Stimulated activated CD4-positive, alpha-beta T cell treated with anti-CD3 and anti-CD28 coated beads, Interleukin-4, amount 100 ng/mL, for 4 hours (primary cell): ENCODE data around the gene HSD17B13.
"Not testable (repeated sequence)": the region's sequence is repeated elsewhere in the genome, so short reads cannot be mapped to it uniquely, and the experiment has no call there.

Experiments used
- DNase-seq, 2 experiments: peaks; one replicate each; pipeline ENCODE4 v3.0.0-alpha.2; 2020

Gene HSD17B13

DNA sequence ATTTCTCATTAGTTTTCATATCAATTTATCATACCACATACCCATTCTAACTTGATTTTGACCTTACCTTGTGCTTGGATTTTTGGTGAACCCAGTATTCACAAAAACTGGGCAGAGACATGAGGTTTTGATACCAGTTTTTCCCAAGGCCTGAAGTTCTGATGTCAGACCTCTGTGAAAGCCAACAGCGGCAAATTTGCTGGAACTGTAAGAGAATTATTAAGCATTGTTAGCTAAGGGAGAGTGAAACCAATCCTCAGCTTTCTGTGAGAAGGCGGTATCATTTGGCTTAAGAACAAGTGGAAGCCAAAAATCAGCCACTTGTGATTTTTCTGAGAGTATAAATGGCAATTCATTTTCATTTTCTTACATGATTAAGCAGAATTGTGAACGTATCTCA, 8.9 kb downstream of the HSD17B13 start:
- no peak for DNase-seq

DNA sequence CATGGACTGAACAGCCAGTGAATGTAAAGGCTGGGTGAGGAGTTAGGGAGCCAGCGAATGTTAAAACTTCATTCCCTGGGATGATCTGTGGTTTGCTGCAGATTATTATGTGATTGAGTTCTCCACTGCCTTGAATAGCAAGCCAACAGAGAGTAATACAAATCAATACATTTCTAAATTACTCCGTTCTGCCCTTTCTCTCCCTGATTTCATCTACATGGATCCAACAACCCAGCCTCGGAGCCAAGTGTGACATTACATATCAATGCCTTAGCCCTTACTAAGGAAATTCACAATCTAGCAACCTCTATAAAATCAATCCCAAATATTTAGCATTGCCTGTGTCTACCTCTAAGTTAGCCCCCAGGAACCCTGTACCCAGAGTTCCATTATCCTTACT, 11.0 kb downstream of the HSD17B13 start:
- no peak for DNase-seq

DNA sequence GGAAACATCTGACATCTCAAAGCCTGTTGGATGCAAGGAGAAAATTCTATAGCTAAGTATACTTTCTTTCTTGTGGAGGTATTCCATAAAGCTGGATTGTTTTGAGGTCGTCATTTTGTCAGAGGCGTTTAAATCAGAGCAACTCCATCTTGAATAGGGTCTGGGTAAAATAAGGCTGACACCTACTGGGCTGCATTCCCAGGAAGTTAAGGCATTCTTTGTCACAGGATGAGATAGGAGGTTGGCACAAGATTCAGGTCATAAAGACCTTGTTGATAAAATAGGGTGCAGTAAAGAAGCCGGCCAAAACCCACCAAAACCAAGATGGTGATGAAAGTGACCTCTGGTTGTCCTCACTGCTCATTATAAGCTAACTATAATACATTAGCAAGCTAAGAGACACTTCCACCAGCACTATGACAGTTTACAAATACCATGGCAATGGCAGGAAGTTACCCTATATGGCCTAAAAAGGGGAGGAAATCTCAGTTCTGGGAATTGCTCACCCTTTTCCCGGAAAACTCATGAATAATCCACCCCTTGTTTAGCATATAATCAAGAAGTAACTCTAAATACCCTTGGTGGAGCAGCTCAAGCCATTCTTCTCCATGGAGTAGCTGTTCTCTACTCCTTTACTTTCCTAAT, 11.9 kb downstream of the HSD17B13 start:
- DNase-seq = no peak

DNA sequence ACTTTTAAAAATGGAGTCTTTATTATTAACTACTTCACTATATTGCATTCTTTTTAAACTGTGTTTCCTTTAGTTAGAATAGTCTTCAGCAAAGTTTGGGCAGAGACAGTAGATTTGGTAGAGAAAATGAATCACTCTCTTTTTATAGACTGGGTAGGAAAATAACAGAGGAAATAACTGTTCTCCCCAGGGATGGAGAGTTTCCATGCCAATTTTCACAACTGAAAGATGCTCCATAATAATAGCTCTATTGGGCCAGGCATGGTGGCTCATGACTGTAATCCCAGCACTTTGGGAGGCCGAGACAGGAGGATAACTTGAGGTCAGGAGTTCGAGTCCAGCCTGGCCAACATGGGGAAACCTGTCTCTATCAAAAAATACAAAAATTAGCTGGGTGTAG, 13.1 kb downstream of the HSD17B13 start:
- DNase-seq = no peak

DNA sequence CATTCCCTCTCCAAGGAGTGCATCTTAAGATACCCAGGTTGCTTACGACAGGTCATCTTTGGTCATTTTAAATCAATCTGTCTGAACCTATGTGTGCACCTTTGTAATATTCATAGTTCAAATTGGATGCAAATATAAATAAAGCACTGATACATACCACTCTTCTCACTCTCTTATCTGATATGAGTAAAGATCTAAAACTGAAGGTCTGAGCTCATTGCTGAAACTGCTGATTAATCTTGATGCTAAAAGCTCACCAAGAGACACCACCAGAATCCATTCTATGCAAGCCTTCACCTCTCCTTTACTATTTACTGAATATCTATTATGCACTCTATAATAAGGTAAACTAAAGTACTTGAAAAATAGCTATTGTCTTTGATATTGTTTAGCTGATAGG, 16.6 kb downstream of the HSD17B13 start:
- no peak for DNase-seq

DNA sequence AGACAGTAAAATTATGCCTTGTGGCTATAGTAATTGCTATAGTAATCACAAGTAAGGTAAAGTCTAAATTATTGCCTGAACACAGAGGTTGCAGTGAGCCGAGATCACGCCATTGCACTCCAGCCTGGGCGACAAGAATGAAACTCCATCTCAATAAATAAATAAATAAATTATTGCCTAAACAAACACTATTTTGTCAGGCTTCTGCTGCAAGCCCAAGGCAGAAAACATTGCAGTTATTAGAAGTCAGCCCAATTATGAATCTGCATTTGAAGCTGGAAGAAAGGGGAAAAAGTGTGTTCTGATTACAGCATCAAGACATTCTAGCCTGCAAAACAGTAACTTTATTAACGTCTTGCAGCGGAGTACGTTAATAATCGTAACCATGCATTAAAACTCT, 17.1 kb downstream of the HSD17B13 start:
- DNase-seq = no peak

DNA sequence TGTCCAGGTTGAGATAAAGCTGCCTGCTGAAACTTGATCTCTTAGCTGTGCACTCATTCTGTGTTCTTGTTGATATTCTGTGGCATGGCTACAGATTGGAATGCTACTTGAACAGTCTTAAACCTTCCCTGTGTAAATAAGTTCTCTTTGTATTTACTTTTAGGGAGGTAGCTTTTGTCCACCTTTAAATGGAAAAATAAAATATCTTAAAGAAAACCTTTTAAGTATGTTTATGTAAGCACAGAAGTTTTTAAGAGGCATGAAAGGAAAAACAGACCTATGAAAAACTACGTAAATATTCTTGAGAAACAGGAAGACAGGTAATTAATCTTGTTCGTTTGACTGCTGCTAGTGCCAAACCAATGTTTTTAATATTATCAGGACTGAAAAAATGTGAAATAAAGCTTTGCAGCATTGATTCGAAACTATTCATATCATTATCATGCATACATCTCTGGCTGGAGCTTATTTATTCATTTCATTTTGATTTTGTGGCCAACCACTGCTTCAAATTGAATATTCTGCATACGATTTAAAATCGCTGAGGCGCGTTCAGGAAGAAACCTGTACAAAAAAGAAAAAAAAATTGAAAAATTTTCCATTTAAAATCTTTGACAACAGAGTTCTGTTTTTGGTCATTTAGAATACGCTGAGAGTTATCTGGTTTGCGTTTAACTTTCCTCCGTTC, 17.8 kb downstream of the HSD17B13 start:
- DNase-seq = no peak

DNA sequence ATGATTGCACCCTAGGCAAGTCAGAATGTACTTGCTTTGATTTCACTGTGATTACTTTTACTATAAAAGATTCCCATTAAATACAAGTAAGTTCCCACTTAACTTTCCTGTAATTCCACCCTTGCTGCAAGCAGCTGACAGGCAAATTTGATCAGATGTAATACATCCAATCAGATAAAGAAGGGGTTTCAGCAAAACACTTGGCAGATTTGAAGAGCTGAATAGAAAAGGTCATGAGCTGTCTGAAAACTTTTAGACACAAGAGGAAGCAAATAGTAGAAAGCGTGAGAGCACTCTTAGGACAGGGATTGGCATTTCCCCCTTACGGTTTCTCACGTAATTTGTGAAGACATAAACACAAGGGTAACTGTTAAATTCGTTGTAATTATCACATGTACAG, 22.8 kb downstream of the HSD17B13 start:
- no peak for DNase-seq

DNA sequence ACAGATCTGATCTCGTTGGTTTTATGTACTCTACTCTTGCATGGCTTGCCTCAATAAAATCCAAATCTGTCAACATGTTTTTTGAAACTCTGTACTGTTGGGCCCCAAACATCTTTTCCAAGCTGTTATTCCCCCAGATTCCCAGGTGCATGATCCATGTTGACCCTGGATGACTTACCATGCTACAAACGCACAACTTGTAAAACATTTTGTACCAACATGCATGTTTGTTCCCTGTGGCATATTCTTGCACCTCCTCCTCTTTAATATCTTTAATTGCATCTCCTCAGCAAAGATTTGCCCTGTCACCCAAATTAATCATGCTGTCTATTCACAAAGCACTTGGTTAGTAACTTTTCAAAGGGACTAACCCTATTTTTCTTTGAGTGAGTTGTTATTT, 24.3 kb downstream of the HSD17B13 start:
- DNase-seq = no peak

DNA sequence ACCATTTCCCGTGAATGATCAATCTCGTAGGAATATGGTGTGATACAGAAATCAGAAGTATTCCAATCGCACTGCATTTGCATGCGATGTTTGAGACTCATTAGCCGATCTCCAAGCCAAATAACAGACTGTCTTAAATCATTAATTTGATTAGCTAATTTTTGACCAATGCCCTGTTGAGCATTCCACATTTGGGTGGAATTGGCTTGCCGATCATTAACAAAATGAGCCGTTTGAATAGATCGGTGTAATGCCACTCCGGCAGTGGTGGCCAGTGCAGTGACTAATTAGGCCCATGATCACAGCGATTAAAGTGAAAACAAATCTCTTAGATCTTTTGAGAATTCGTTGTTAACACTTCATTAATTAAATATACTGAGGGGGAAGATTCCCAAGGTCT, 27.8 kb downstream of the HSD17B13 start:
- DNase-seq = not testable (repeated sequence)

DNA sequence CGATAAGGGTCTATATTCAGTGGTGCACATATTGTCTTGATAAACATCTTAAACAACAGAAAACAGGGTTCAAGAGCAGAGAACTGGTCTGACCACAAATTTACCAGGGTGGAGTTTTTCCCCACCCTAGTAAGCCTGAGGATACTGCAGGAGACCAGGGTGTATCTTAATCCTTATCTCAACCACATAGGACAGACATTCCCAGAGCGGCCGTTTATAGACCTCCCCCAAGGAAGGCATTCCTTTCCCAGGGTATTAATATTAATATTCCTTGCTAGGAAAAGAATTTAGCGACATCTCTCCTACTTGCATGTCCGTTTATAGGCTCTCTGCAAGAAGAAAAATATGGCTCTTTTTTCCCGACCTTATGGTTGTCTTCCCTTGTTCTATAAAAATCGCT, 28.8 kb downstream of the HSD17B13 start:
- not testable (repeated sequence) for DNase-seq

DNA sequence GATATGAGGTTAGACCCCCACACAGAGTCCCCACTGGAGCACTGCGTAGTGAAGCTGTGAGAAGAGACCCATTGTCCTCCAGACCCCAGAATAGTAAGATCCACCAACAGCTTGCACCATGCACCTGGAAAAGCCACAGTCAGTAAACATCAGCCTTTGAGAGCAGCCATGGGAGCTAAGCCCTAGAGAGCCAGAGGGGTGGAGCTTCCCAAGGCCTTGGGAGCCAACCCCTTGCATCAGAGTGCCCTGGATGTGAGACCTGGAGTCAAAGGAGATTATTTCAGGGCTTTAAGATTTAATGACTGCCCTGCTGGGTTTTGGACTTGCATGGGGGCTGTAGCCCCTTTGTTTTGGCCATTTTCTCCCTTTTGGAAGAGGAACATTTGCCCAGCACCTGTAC, 35.7 kb downstream of the HSD17B13 start:
- DNase-seq = no peak

DNA sequence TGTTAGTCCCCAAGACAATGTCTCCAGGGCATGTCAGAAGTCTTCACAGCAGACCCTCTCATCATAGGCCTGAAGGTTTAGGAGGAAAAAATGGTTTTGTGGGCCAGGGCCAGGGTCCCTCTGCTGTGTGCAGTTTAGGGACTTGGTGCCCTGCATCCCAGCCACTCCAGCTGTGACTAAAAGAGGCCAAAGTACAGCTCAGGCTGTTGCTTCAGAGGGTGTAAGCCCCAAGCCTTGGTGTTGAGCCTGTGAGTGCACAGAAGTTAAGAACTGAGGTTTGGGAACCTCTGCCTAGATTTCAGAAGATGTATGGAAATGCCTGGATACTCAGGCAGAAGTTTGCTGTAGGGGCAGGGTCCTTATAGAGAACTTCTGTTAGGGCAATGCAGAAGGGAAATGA, 38.4 kb downstream of the HSD17B13 start:
- DNase-seq = not testable (repeated sequence)

DNA sequence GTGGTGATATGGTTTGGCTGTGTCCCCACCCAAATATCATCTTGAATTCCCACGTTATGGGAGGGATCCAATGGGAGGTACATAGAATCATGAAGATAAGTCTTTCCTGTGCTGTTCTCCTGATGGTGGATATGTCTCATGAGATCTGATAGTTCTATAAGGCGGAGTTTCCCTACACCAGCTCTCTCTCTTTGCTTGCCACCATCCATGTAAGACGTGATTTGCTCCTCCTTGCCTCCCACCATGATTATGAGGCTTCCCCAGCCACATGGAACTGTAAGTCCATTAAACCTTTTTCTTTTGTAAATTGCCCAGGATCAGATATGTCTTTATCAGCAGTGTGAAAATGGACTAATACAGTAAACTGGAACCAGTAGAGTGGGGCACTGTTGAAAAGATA, 39.5 kb downstream of the HSD17B13 start:
- no peak for DNase-seq

DNA sequence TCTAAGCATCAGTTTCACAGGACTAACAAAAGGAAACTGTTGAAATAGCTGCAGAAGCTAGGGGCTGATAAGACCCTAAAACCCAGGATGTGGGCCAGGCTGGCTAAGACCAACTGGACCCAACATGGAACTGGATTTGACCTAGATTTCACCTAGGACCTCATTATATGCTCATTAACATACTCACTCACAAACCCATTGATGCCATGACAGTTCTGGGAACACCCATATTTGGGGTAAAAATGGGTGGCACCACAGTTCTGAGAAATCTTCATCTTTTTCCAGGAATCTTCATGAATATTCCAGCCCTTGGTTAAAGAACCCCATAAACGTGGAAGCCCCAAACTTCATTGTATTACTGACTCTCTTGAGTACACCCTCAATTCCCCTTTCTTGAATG, 41.1 kb downstream of the HSD17B13 start:
- no peak for DNase-seq

DNA sequence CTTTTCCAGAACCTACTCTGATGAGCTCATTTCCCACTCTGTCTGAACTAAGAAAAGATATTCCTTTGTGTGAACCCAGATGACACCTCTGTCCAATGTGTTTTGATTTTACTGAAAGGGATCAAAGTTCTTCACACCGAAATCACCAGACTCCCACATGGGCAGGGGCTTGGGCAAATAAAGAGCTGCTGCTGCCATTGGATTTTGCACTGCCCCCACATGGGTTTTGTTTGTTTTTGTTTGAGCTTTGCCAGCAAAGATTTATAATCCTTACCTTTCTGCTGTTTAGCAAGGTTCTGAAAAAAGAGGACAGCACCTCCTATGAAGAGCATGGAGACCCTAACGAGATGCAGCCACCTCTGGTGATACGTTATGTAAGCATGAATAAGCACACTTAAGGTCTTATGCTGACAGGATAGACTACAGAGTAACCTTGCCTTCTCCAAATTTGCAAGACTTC, 44.3 kb downstream of the HSD17B13 start:
- no peak for DNase-seq

DNA sequence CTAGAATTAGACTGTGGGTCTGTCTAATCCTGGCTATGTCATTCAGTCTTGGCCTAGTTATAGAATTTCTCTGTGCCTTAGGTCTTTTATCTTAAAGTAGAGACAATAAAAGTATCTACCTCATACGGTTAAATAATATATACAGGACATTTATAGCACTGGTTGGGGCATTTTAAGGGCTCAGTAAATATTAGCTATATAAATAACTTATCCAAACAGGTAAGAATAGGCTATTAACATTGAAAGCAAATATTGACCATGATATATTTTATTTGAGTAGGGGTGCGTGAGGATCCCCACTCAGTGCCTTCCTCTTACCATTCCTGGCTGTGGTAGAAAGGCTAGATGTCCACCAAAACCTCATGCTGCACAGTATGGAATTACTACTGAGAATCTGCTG, 47.4 kb downstream of the HSD17B13 start:
- DNase-seq = no peak

DNA sequence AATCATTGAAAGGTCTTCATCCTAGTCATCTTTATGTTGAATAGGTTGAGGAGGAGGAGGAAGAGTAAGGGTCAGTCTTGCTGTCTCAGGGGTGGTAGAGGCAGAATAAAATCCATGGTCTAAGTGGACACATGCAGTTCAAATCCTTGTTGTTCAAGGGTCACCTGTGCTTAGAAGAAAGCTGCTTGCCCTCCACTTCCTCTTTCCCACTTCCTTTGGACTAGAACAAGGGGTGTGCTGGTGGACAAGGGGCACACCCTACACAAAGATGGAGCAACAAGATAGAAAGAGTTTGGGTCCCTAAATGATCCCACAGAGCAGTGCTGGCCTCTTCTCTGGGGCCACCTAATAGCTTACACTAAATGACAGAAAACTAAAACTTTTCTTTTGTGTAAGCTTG, 47.9 kb downstream of the HSD17B13 start:
- no peak for DNase-seq

DNA sequence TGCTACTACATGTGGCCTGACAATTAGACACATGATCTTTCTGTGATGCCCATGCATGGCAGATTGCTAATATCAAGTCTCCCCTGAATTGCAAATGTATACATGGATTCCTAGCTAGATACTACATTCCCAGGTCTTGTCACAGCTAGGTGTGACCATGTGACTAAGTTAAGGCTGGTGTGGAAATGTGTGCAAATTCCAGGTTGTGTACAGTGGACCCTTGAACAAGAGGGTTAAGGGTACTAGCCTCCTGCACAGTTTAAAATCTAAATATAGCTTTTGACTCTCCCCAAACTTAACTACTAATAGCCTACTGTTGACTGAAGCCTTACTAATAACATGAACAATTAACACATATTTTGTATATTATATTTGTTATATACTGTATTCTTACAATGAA, 48.4 kb downstream of the HSD17B13 start:
- no peak for DNase-seq

DNA sequence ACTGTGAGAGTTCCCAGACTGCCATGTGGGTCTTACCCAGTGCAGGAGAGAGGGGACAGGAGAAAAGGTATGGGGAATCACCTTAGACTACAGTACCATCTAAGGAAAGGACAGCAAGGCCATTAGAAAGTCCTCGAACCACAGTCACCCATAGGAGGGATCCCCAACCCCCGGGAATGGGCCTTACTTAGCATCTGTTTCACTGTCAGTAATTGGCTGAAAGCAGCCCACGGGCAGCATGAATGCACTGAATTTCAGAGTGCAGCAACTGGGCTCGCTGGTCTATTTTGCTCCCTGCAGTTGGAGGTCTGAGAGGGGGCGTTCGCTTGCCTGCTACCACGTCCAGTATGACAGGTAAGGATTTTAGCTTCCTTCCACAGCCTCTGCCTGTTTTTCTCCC, 51.9 kb downstream of the HSD17B13 start:
- no peak for DNase-seq

DNA sequence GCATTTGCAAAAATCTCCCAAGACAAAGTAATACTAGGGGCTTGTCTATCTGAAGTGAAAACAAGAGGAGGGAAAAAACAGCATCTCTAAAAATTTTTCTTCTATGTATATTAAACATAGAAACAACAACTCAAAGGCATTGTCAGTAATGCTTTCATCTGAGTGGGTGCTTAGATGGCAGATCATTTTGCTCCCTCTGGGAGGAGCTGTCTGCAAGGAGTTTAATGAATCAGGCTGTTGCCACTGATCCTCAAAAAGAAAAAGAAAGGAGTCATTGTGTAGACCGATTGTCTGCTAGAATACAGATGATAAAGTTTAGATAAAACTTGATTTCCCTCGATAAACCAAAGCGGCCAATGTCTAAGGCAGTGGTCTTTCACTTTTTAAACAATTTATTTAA, 52.5 kb downstream of the HSD17B13 start:
- no peak for DNase-seq

DNA sequence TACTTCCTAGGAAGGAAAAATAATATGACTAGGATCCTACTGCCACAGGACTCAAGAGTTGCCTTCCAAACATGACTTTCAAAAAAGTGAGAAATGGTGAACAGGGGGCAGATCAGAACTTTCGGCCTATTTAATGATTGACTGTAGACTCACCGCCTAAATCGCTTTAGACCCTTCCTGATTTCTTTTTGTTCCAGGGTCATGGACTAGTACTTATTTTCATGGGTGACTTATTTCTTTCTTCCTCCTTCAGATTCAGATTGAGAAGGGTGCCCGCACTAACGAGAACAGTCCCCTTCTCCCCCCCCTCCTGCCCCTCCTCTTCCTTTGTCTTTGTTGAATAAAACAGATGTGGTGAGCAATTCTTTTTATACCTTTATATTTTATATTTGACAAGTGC, 54.3 kb downstream of the HSD17B13 start:
- no peak for DNase-seq

DNA sequence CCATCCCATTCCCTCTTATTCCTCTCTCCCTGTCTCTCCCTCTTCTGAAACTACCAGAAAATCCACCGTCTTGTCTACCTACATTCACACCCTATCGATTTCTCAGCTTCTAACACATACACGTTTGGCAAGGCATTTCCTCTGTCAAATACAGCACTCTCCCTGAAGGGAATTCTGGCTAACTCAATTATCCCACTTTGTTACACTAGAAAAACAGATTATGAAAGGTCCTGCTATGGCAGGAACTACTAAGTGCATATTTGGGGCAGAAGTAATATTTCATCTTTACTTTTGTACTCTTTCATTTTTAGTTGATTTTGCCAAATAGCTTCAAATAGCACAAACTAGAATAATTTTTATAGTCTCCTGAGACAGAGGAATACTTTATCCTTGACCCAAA, 55.7 kb downstream of the HSD17B13 start:
- DNase-seq = no peak

DNA sequence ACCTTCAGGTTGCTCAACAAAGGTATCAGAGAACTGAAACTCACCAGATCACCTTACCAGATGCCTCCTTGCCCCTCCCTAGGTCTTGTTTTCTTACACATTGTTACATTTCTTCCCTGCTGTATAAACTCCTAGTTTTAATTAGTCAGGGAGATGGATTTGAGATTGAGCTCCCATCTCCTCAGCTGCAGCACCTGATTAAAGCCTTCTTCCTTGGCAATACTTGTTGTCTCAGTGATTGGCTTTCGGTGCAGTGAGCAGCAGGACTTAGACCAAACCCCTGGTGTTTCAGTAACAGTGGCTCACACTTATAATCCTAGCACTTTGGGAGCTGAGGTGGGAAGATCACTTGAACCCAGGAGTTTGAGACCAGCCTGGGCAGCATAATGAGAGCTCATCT, 59.8 kb downstream of the HSD17B13 start:
- no peak for DNase-seq

DNA sequence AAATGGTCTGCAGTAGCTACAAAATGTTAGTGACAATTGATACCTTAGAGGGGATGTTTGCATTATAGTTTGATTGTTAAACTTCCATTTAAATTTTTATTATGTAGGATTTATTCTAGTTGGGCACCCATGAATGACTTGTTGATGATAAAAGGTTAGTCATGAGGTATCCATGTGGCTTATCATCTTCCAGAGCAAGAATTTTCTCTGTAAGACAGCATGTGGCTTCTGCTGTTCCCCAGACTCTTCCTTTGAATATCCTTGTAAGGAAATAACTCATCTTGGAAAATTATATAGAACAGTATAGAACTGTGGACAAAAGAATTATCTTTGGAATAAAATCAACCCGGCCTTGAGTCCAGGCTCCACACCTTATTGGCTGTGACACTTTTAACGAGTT, 62.2 kb downstream of the HSD17B13 start:
- no peak for DNase-seq
